Stimulated activated CD4-positive, alpha-beta T cell treated with anti-CD3 and anti-CD28 coated beads, Interleukin-2, amount 100 ng/mL, for 4 hours (primary cell): ENCODE data around the gene ELP1.

Experiments used
- DNase-seq: peaks from one replicate; pipeline ENCODE4 v3.0.0-alpha.2; 2020; ENCODE audit warnings: low read depth

ELP1 gene

GRCh38 chr9:108882052-108882888 lies 51.7 kb downstream of the ELP1 start:
- no peak for DNase-seq

GRCh38 chr9:108880738-108881316 lies 53.1 kb downstream of the ELP1 start:
- no peak for DNase-seq

GRCh38 chr9:108877524-108877923 lies 56.4 kb downstream of the ELP1 start:
- DNase-seq: no peak

GRCh38 chr9:108876425-108876824 lies 57.5 kb downstream of the ELP1 start:
- no peak for DNase-seq

GRCh38 chr9:108874058-108874788 lies 59.7 kb downstream of the ELP1 start:
- no peak for DNase-seq

GRCh38 chr9:108869092-108869725 lies 64.7 kb downstream of the ELP1 start:
- DNase-seq: no peak

GRCh38 chr9:108867829-108868228 lies 66.1 kb downstream of the ELP1 start:
- no peak for DNase-seq

- no peak for DNase-seq
Observed at GRCh38 chr9:108867116-108867515, 66.8 kb downstream of the ELP1 start.

- DNase-seq: no peak
Observed at GRCh38 chr9:108866001-108866420, 67.9 kb downstream of the ELP1 start.

- DNase-seq: no peak
Observed at GRCh38 chr9:108865037-108865436, 68.9 kb downstream of the ELP1 start.

GRCh38 chr9:108864446-108864845 lies 69.5 kb downstream of the ELP1 start:
- no peak for DNase-seq

GRCh38 chr9:108863891-108864290 lies 70.0 kb downstream of the ELP1 start:
- no peak for DNase-seq

- DNase-seq: no peak
Observed at GRCh38 chr9:108861997-108862396, 71.9 kb downstream of the ELP1 start, which contains the start of gene ACTL7A. Gene ACTL7A, plus strand, starts transcription at chr9:108862266. Its CDS starts 57 bp downstream, at chr9:108862323.

- no peak for DNase-seq
Observed at GRCh38 chr9:108861464-108861863, 72.5 kb downstream of the ELP1 start.

GRCh38 chr9:108860764-108861163 lies 73.2 kb downstream of the ELP1 start:
- DNase-seq: no peak

- no peak for DNase-seq
Observed at GRCh38 chr9:108860354-108860753, 73.6 kb downstream of the ELP1 start.

GRCh38 chr9:108859459-108860114 lies 74.3 kb downstream of the ELP1 start:
- DNase-seq: no peak

GRCh38 chr9:108857572-108857971 lies 76.4 kb downstream of the ELP1 start:
- no peak for DNase-seq

GRCh38 chr9:108855888-108856287 lies 78.0 kb downstream of the ELP1 start, which contains the start of gene ACTL7B:
Gene ACTL7B, minus strand, starts transcription at chr9:108855986. Its CDS starts 56 bp downstream, at chr9:108855930.
- DNase-seq: no peak

GRCh38 chr9:108855529-108855886 lies 78.4 kb downstream of the ELP1 start:
- no peak for DNase-seq

GRCh38 chr9:108854641-108855528 lies 79.0 kb downstream of the ELP1 start:
- no peak for DNase-seq
